Fibroblast of pulmonary artery (primary cell): ENCODE measurements around the gene UBQLN1.
A peak's percentile ranks its signal among the peaks of the same experiment; 100 is the strongest.
"Not testable (repeated sequence)": the region's sequence is repeated elsewhere in the genome, so short reads cannot be mapped to it uniquely, and the experiment has no call there.

ENCODE experiments used
- DNase-seq: peaks from one replicate; pipeline ENCODE4 v3.0.0-alpha.2; 2010; ENCODE audit warnings: low read depth
- H3K4me3 ChIP-seq: replicated peaks from 2 replicates; pipeline ENCODE4 v1.5.1; 2011; ENCODE audit warnings: low read depth, mild to moderate bottlenecking, control low read depth, low read length, moderate library complexity
- CTCF ChIP-seq: IDR thresholded peaks from 2 replicates; pipeline ENCODE4 v1.5.1; 2011; ENCODE audit warnings: mild to moderate bottlenecking, control low read depth, low read length, inconsistent platforms; ENCODE audit errors: missing control alignments

Gene UBQLN1

GRCh38 chr9:83706676-83707517, 861 bp downstream of the UBQLN1 start:
- peak; percentile 24 for DNase-seq
- TF ChIP-seq CTCF: no peak

GRCh38 chr9:83705219-83705651, 2.5 kb downstream of the UBQLN1 start:
- not testable (repeated sequence) for H3K4me3 ChIP-seq, DNase-seq

More at GRCh38 chr9:83706676-83707517, 861 bp downstream of the UBQLN1 start:
- H3K4me3 ChIP-seq: peak overlapping the region; percentile 92

GRCh38 chr9:83701769-83702168, 6.0 kb downstream of the UBQLN1 start:
- no peak overlapping the region for H3K4me3 ChIP-seq
- no peak for TF ChIP-seq CTCF
- DNase-seq: peak; percentile 65

- TF ChIP-seq CTCF: no peak
- H3K4me3 ChIP-seq: no peak overlapping the region
- no peak for DNase-seq
These were observed 6.5 kb downstream of the UBQLN1 start for GRCh38 chr9:83701286-83701685.

GRCh38 chr9:83699615-83700014, 8.1 kb downstream of the UBQLN1 start:
- no peak for TF ChIP-seq CTCF
- no peak overlapping the region for H3K4me3 ChIP-seq
- no peak for DNase-seq

GRCh38 chr9:83698976-83699585, 8.7 kb downstream of the UBQLN1 start:
- TF ChIP-seq CTCF: no peak
- no peak overlapping the region for H3K4me3 ChIP-seq
- DNase-seq: no peak

GRCh38 chr9:83691492-83691891, 16.3 kb downstream of the UBQLN1 start:
- DNase-seq: no peak
- no peak for TF ChIP-seq CTCF
- H3K4me3 ChIP-seq: no peak overlapping the region
